Measurements from ENCODE around the gene APMAP. TPM values are rescaled to one million over a fixed set of nuclear protein-coding genes. Genes with fewer than 3 reads are reported as not detected.

APMAP gene
- total RNA-seq, 2 experiments from 2014 or later, result 27.7 to 28.0 TPM

DNA sequence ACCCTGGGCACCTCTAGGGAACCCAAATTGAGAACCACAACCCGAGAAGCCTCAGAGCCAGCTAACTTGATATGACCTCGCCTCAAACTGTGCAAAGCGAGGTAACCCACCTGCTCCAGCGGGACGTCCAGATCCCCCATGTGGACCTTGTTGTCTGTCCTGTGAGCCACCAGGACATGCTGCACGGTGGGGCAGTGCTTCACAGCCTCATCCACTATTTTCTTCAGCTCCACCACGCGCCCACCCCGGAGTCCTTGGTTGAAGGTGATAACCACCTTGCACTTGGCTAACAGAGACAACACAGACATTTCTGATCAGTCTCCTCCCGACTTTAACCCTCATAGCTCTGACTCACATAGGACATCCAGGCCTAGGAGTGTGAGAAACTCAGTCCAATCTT lies 30.8 kb upstream of the APMAP start:
- Histone ChIP-seq H3K27ac (ENCODE audit: low read depth, low read length, poor library complexity, severe bottlenecking) (no peak overlapping the region), H3K4me2 (ENCODE audit: low read length) (no peak overlapping the region), H2AFZ (ENCODE audit: low read length) (no peak overlapping the region), H3K4me1 (ENCODE audit: insufficient read depth, low read length, poor library complexity, severe bottlenecking) (no peaks in the 10 kb centered on the region), H3K4me3 (ENCODE audit: low read depth, low read length, poor library complexity, severe bottlenecking) (no peak overlapping the region), H3K9me2 (ENCODE audit: insufficient read depth, low read length) (no peaks in the 10 kb centered on the region), H3K79me2 (ENCODE audit: insufficient read depth, low read depth, low read length) (no peaks in the 10 kb centered on the region), H3K9me3 (ENCODE audit: low read length) (no peaks in the 10 kb centered on the region), H3K36me3 (ENCODE audit: insufficient read depth, low read length) (no peaks in the 10 kb centered on the region), H4K20me1 (ENCODE audit: insufficient read depth, low read length) (no peaks in the 10 kb centered on the region)
- intact Hi-C loops (cut with micrococcal nuclease; ENCODE audit: unreplicated experiment), result no loop called here
- ChIA-PET CTCF (ENCODE audit: unreplicated experiment) (no interaction called here), POLR2A (no interaction called here)
- TF ChIP-seq, protein P1, sequence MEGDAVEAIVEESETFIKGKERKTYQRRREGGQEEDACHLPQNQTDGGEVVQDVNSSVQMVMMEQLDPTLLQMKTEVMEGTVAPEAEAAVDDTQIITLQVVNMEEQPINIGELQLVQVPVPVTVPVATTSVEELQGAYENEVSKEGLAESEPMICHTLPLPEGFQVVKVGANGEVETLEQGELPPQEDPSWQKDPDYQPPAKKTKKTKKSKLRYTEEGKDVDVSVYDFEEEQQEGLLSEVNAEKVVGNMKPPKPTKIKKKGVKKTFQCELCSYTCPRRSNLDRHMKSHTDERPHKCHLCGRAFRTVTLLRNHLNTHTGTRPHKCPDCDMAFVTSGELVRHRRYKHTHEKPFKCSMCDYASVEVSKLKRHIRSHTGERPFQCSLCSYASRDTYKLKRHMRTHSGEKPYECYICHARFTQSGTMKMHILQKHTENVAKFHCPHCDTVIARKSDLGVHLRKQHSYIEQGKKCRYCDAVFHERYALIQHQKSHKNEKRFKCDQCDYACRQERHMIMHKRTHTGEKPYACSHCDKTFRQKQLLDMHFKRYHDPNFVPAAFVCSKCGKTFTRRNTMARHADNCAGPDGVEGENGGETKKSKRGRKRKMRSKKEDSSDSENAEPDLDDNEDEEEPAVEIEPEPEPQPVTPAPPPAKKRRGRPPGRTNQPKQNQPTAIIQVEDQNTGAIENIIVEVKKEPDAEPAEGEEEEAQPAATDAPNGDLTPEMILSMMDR (conservative IDR thresholded peaks at IDR 0.05; ENCODE audit: low read length), result no peak
- TF ChIP-seq EZH2phosphoT487 (IDR thresholded peaks at IDR 0.05; ENCODE audit: borderline replicate concordance, low read depth, low read length), result no peak
- DNase-seq (ENCODE audit: low spot score), result no peak
- no TSS peak for BruUV-seq (replicated peaks)

DNA sequence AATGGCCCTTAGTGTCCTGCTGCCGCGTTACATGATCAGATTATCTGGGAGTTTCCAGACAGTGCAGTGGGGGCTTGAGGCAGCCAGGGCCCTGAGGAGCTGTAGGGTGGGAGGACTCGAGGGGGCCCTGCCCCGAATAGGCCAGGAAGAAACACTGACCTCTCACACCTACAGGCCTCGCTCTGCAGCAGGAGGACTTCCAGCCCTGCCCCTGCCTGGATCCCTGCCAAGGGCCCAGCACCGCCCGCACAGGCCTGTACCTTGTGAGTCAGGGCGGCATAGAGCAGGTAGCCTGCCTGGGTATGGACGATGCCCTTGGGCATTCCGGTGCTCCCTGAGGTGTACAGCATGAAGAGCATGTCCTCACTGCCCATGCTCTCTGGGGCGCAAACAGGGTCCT lies 30.1 kb upstream of the APMAP start:
- no peak for DNase-seq (ENCODE audit: low spot score)
- Histone ChIP-seq H3K79me2 (ENCODE audit: insufficient read depth, low read depth, low read length) (no peaks in the 10 kb centered on the region), H3K36me3 (ENCODE audit: insufficient read depth, low read length) (no peaks in the 10 kb centered on the region), H2AFZ (ENCODE audit: low read length) (no peak overlapping the region), H3K4me3 (ENCODE audit: low read depth, low read length, poor library complexity, severe bottlenecking) (no peak overlapping the region), H4K20me1 (ENCODE audit: insufficient read depth, low read length) (no peaks in the 10 kb centered on the region; the same call in 1 of the 2 replicates), H3K4me1 (ENCODE audit: insufficient read depth, low read length, poor library complexity, severe bottlenecking) (no peaks in the 10 kb centered on the region), H3K9me2 (ENCODE audit: insufficient read depth, low read length) (no peaks in the 10 kb centered on the region), H3K9me3 (ENCODE audit: low read length) (no peaks in the 10 kb centered on the region), H3K27ac (ENCODE audit: low read depth, low read length, poor library complexity, severe bottlenecking) (no peak overlapping the region), H3K4me2 (ENCODE audit: low read length) (no peak overlapping the region)
- POLR2A ChIA-PET, result no interaction called here
- CTCF ChIA-PET (ENCODE audit: unreplicated experiment), result no interaction called here
- no TSS peak for BruUV-seq (replicated peaks)
- intact Hi-C loops (cut with micrococcal nuclease; ENCODE audit: unreplicated experiment), result no loop called here
- no peak for TF ChIP-seq EZH2phosphoT487 (IDR thresholded peaks at IDR 0.05; ENCODE audit: borderline replicate concordance, low read depth, low read length)
- TF ChIP-seq, protein P1 (conservative IDR thresholded peaks at IDR 0.05; ENCODE audit: low read length), result no peak

DNA sequence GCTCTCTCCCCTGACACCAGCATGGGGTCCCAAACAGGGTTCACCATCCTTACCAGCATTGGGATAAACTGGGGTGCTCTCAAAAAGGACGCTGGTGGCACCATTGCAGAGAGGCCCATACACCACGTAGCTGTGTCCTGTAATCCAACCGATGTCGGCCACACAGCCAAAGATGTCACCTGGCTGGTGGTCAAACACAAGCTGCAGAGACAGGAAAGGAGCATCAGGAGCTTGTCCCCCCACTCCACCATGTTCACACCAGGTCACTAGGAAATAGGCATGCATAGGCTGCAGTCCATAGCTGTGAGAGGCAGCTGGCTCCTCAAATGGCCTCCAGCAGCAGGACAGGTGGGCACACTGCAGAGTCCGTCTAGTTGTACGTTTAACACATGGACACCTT lies 28.8 kb upstream of the APMAP start:
- H3K36me3 ChIP-seq (ENCODE audit: insufficient read depth, low read length), result no peaks in the 10 kb centered on the region
- no peak overlapping the region for H3K27ac ChIP-seq (ENCODE audit: low read depth, low read length, poor library complexity, severe bottlenecking)
- no TSS peak for BruUV-seq (replicated peaks)
- no peak for DNase-seq (ENCODE audit: low spot score)
- no peak overlapping the region for H3K4me2 ChIP-seq (ENCODE audit: low read length)
- H3K9me3 ChIP-seq (ENCODE audit: low read length), result no peaks in the 10 kb centered on the region
- H4K20me1 ChIP-seq (ENCODE audit: insufficient read depth, low read length), result no peaks in the 10 kb centered on the region; the same call in 1 of the 2 replicates
- ChIA-PET CTCF (ENCODE audit: unreplicated experiment) (no interaction called here), POLR2A (no interaction called here)
- H2AFZ ChIP-seq (ENCODE audit: low read length), result no peak overlapping the region
- no peaks in the 10 kb centered on the region for H3K4me1 ChIP-seq (ENCODE audit: insufficient read depth, low read length, poor library complexity, severe bottlenecking)
- H3K4me3 ChIP-seq (ENCODE audit: low read depth, low read length, poor library complexity, severe bottlenecking), result no peak overlapping the region
- no peaks in the 10 kb centered on the region for H3K79me2 ChIP-seq (ENCODE audit: insufficient read depth, low read depth, low read length)
- TF ChIP-seq EZH2phosphoT487 (IDR thresholded peaks at IDR 0.05; ENCODE audit: borderline replicate concordance, low read depth, low read length), result no peak
- TF ChIP-seq, protein P1 (conservative IDR thresholded peaks at IDR 0.05; ENCODE audit: low read length), result no peak
- no peaks in the 10 kb centered on the region for H3K9me2 ChIP-seq (ENCODE audit: insufficient read depth, low read length)
- intact Hi-C loops (cut with micrococcal nuclease; ENCODE audit: unreplicated experiment), result no loop called here
